HG02938 (cell line): ENCODE measurements around the gene SLC1A3.
"Not testable (repeated sequence)": the region's sequence is repeated elsewhere in the genome, so short reads cannot be mapped to it uniquely, and the experiment has no call there.

ENCODE experiments used
- ATAC-seq: cut with Tn5 transposase; IDR thresholded peaks from one replicate; pipeline ENCODE4 v1.9.1; 2021; ENCODE audit warnings: mild to moderate bottlenecking, moderate library complexity; ENCODE audit not compliant: unreplicated experiment

The SLC1A3 gene

GRCh38 chr5:36630201-36631145 is 24.1 kb downstream of the SLC1A3 start:
- no peak for ATAC-seq

GRCh38 chr5:36631154-36631553 is 24.7 kb downstream of the SLC1A3 start:
- ATAC-seq: no peak

- ATAC-seq: no peak
Observed at GRCh38 chr5:36631620-36632362, 25.4 kb downstream of the SLC1A3 start.

- ATAC-seq: no peak
Observed at GRCh38 chr5:36632363-36632664, 25.9 kb downstream of the SLC1A3 start.

- no peak for ATAC-seq
Observed at GRCh38 chr5:36635721-36636390, 29.4 kb downstream of the SLC1A3 start.

- ATAC-seq: no peak
Observed at GRCh38 chr5:36637101-36637500, 30.7 kb downstream of the SLC1A3 start.

- no peak for ATAC-seq
Observed at GRCh38 chr5:36637516-36637915, 31.1 kb downstream of the SLC1A3 start.

GRCh38 chr5:36638056-36638455 is 31.6 kb downstream of the SLC1A3 start:
- ATAC-seq: no peak

- ATAC-seq: no peak
Observed at GRCh38 chr5:36640949-36641348, 34.5 kb downstream of the SLC1A3 start.

- no peak for ATAC-seq
Observed at GRCh38 chr5:36641431-36641830, 35.0 kb downstream of the SLC1A3 start.

- no peak for ATAC-seq
Observed at GRCh38 chr5:36642089-36642488, 35.7 kb downstream of the SLC1A3 start.

- no peak for ATAC-seq
Observed at GRCh38 chr5:36643162-36643561, 36.8 kb downstream of the SLC1A3 start.

- ATAC-seq: not testable (repeated sequence)
Observed at GRCh38 chr5:36643841-36644240, 37.4 kb downstream of the SLC1A3 start.

GRCh38 chr5:36644727-36645126 is 38.3 kb downstream of the SLC1A3 start:
- ATAC-seq: no peak

GRCh38 chr5:36646100-36646499 is 39.7 kb downstream of the SLC1A3 start:
- ATAC-seq: no peak

GRCh38 chr5:36646507-36647023 is 40.2 kb downstream of the SLC1A3 start:
- ATAC-seq: no peak

GRCh38 chr5:36647046-36647445 is 40.6 kb downstream of the SLC1A3 start:
- no peak for ATAC-seq

GRCh38 chr5:36648426-36648825 is 42.0 kb downstream of the SLC1A3 start:
- no peak for ATAC-seq

- ATAC-seq: no peak
Observed at GRCh38 chr5:36651761-36652685, 45.6 kb downstream of the SLC1A3 start.

- ATAC-seq: no peak
Observed at GRCh38 chr5:36653044-36653705, 46.8 kb downstream of the SLC1A3 start.
